NT2/D1 (cell line): ENCODE results near the gene AICDA.
"Not testable (repeated sequence)": the region's sequence is repeated elsewhere in the genome, so short reads cannot be mapped to it uniquely, and the experiment has no call there.

ENCODE experiments used
- DNase-seq: peaks from one replicate; pipeline ENCODE4 v3.0.0-alpha.2; 2011; ENCODE audit warnings: low read depth, low spot score
- H3K27me3 ChIP-seq: 2 replicates; pipeline ENCODE4 v1.6.0; 2011; ENCODE audit warnings: mild to moderate bottlenecking; ENCODE audit not compliant: insufficient read length, insufficient read depth
- H3K36me3 ChIP-seq: 2 replicates; pipeline ENCODE4 v1.6.1; 2011; ENCODE audit warnings: mild to moderate bottlenecking, low read length, mixed read lengths; ENCODE audit not compliant: insufficient read depth, insufficient read length
- H3K4me1 ChIP-seq: 2 replicates; pipeline ENCODE4 v1.5.1; 2011; ENCODE audit not compliant: insufficient read depth, insufficient read length
- H3K4me3 ChIP-seq: 2 replicates; pipeline ENCODE4 v1.5.1; 2011; ENCODE audit warnings: low read depth; ENCODE audit not compliant: insufficient read length
- H3K9ac ChIP-seq: 2 replicates; pipeline ENCODE4 v1.6.0; 2011; ENCODE audit warnings: low read depth; ENCODE audit not compliant: insufficient read length
- H3K9me3 ChIP-seq: 2 replicates; pipeline ENCODE4 v1.5.1; 2011; ENCODE audit warnings: mild to moderate bottlenecking, low read length; ENCODE audit not compliant: insufficient read depth
- SUZ12 ChIP-seq: IDR thresholded peaks from 2 replicates; pipeline ENCODE4 v1.6.1; 2011; ENCODE audit not compliant: insufficient read length, insufficient read depth; ENCODE audit errors: extremely low read depth
- YY1 ChIP-seq: IDR thresholded peaks from 2 replicates; pipeline ENCODE4 v1.6.1; 2011; ENCODE audit not compliant: insufficient read length, insufficient read depth
- ZNF274 ChIP-seq: IDR thresholded peaks from 2 replicates; pipeline ENCODE4 v1.6.1; 2011; ENCODE audit warnings: mild to moderate bottlenecking, low read depth, low read length

AICDA gene

GRCh38 chr12:8630131-8630530, 17.5 kb upstream of the AICDA start:
- Histone ChIP-seq H3K9ac (no peak overlapping the region), H3K4me3 (no peak overlapping the region), H3K9me3 (peaks cover 24% of the 10 kb centered on the region), H3K4me1 (peaks cover 2% of the 10 kb centered on the region), H3K27me3 (no peaks in the 10 kb centered on the region), H3K36me3 (no peaks in the 10 kb centered on the region)
- no peak for TF ChIP-seq ZNF274
- no peak for TF ChIP-seq YY1
- TF ChIP-seq SUZ12 = no peak
- no peak for DNase-seq

DNA sequence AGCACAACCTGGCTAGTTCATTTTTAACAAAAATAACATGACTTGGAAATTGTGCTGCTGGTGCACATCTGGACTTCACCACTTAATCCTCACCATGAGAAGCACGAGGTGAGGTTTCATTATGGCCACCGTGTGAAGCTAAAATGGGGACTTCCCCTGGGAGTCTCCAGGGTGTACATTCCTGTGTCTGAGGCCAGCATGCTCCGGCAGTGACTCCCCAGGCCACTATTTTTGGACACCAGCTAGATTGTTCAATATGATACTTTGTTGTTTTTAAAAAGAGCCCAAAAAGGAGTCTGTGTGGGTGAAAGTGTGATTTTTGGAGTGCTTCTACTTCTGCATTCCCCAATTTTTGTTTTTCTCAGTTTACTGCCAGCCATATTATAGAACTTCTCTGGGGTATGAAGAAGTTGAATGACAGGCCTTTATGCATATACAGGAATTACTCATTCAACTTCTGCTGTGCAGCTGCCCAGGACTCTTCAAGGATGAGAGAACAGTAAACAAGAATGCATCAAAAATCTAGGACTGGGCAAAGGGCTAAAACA, 16.9 kb upstream of the AICDA start:
- TF ChIP-seq SUZ12 = no peak
- TF ChIP-seq ZNF274 = no peak
- TF ChIP-seq YY1 = no peak
- DNase-seq = no peak
- no peak overlapping the region for H3K9ac ChIP-seq
- peaks cover 22% of the 10 kb centered on the region for H3K9me3 ChIP-seq
- no peaks in the 10 kb centered on the region for H3K36me3 ChIP-seq
- H3K4me1 ChIP-seq = no peaks in the 10 kb centered on the region
- H3K4me3 ChIP-seq = no peak overlapping the region
- H3K27me3 ChIP-seq = no peaks in the 10 kb centered on the region

- H3K27me3 ChIP-seq = no peaks in the 10 kb centered on the region
- peaks cover 24% of the 10 kb centered on the region for H3K9me3 ChIP-seq
- DNase-seq = no peak
- no peak overlapping the region for H3K9ac ChIP-seq
- no peaks in the 10 kb centered on the region for H3K4me1 ChIP-seq
- no peaks in the 10 kb centered on the region for H3K36me3 ChIP-seq
- TF ChIP-seq SUZ12 (no peak), YY1 (no peak), ZNF274 (no peak)
- no peak overlapping the region for H3K4me3 ChIP-seq
Observed at GRCh38 chr12:8628731-8629130, 16.1 kb upstream of the AICDA start.

GRCh38 chr12:8624750-8625149, 12.1 kb upstream of the AICDA start:
- DNase-seq, H3K4me1 ChIP-seq, H3K4me3 ChIP-seq, H3K36me3 ChIP-seq, H3K9ac ChIP-seq, H3K27me3 ChIP-seq: not testable (repeated sequence)
- peaks cover 17% of the 10 kb centered on the region for H3K9me3 ChIP-seq

DNA sequence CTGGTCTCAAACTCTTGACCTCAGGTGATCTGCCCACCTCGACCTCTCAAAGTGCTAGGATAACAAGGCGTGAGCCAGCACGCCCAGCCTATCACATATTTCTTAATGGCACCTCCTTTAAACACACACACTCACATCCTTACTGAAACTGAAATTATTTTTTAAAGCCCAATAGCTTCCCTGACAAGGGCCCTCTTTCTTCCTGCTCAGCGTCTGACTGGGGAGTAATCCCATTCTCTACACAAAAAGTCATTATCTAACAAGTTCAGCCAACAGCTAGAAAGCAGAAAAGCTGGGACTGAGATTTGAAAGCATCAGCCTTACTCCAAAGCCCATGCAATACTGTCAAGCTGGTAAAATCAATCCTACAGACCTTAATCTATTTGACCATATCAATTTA, 10.0 kb upstream of the AICDA start:
- no peak overlapping the region for H3K4me3 ChIP-seq
- no peaks in the 10 kb centered on the region for H3K4me1 ChIP-seq
- no peak for TF ChIP-seq SUZ12
- TF ChIP-seq YY1 = no peak
- no peak for TF ChIP-seq ZNF274
- H3K27me3 ChIP-seq = no peaks in the 10 kb centered on the region
- no peak overlapping the region for H3K9ac ChIP-seq
- no peak for DNase-seq
- H3K9me3 ChIP-seq = peaks cover 17% of the 10 kb centered on the region
- H3K36me3 ChIP-seq = no peaks in the 10 kb centered on the region

DNA sequence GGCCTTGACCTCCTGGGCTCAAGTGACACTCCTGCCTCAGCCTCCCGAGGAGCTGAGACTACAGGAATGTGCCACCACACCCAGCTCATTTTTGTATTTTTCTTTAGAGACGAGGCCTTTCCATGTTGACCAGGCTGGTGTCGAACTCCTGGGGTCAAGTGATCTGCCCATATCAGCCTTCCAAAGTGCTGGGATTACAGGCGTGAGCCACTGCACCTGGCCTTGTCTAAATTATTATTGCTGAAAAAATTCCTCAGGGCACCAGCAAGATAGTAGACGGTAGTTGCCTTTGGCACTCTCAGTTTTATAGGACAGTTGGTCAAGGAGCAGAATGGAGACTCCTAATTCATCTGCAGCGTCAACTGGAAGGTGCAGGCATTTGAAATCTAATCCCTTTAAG, 2.5 kb upstream of the AICDA start:
- Histone ChIP-seq H3K36me3 (no peaks in the 10 kb centered on the region), H3K9me3 (peaks cover 5% of the 10 kb centered on the region; the same call in 1 of the 2 replicates), H3K9ac (no peak overlapping the region), H3K4me3 (no peak overlapping the region), H3K27me3 (no peaks in the 10 kb centered on the region), H3K4me1 (no peaks in the 10 kb centered on the region)
- TF ChIP-seq SUZ12 = no peak
- TF ChIP-seq ZNF274 = no peak
- TF ChIP-seq YY1 = no peak
- DNase-seq = no peak

DNA sequence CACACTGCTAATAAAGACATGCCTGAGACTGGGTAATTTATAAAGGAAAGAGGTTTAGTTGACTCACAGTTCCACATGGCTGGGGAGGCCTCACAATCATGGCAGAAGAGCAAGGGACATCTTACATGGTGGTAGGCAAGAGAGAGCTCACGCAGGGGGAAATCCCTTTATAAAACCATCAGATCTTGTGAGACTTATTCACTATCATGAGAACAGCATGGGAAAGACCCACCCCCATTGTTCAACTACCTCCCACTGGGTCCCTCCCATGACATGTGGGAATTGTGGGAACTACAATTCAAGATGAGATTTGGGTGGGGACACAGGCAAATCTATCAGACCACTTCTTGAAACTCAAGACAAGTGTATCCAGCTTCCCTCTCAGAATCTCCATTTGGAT, 1.2 kb upstream of the AICDA start:
- H3K27me3 ChIP-seq, H3K9ac ChIP-seq, H3K9me3 ChIP-seq, H3K36me3 ChIP-seq, H3K4me1 ChIP-seq, H3K4me3 ChIP-seq, DNase-seq: not testable (repeated sequence)

DNA sequence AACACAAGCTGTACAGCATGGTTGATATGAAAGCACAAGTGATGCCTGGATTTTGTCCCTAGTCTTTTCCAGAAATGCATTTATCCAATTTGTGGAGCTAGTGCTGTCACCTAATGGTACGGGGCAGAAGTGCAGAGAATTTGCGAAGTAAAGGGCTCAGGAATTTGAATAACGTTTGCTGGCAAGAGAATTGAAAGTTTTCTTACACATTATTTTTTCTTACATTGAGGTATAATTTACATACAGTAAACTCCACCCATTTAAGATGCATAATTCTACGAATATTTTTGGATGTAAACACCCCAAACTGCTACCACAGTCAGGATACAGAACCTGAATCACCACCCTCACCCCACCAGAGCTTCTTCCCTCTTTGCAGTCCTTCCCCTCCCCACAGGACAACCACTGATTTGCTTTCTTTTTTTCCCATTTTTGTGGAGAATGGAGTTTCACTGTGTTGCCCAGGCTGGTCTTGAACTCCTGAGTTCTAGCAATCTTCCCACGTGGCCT, 3.5 kb downstream of the AICDA start:
- Histone ChIP-seq H3K36me3 (no peaks in the 10 kb centered on the region), H3K4me3 (no peak overlapping the region), H3K27me3 (no peaks in the 10 kb centered on the region), H3K4me1 (peaks cover 3% of the 10 kb centered on the region), H3K9ac (no peak overlapping the region), H3K9me3 (peaks cover 2% of the 10 kb centered on the region; the same call in 1 of the 2 replicates)
- TF ChIP-seq ZNF274 (no peak), YY1 (no peak), SUZ12 (no peak)
- DNase-seq = peak; percentile 73
